Gastroesophageal sphincter (tissue), 4 donors: ENCODE data around the gene SLC46A1. TPM values are rescaled to one million over a fixed set of nuclear protein-coding genes. Genes with fewer than 3 reads are reported as not detected.

ENCODE experiments used
- ATAC-seq: fragments of 150-250 bp; one replicate; pipeline ENCODE4 v1.9.1; 2016; ENCODE audit warnings: mild to moderate bottlenecking, moderate library complexity
- H3K27ac ChIP-seq, 4 donors: fragments of 200-600 bp; sonication (generic) in 3 of 4; 1 replicate in 3 of 4; 2 replicates in 1 of 4; pipeline ENCODE4 v1.5.1; 2016 to 2019
- H3K27me3 ChIP-seq: fragments of 200-600 bp; sonication (generic); one replicate; pipeline ENCODE4 v1.5.1; 2019
- H3K36me3 ChIP-seq, 2 donors: fragments of 200-600 bp; sonication (generic); one replicate each; pipeline ENCODE4 v1.5.1; 2019; ENCODE audit warnings: control low read depth in 1 of 2
- H3K4me1 ChIP-seq, 3 donors: fragments of 200-600 bp; sonication (generic); 1 replicate in 2 of 3; 2 replicates in 1 of 3; pipeline ENCODE4 v1.5.1; 2016 to 2019; ENCODE audit warnings: control low read depth in 2 of 3
- H3K4me3 ChIP-seq, 2 donors: fragments of 200-600 bp; sonication (generic); one replicate each; pipeline ENCODE4 v1.5.1; 2019; ENCODE audit warnings: mild to moderate bottlenecking in 1 of 2, moderate library complexity in 1 of 2
- H3K9me3 ChIP-seq, 3 donors: fragments of 200-600 bp; sonication (generic); one replicate each; pipeline ENCODE4 v1.5.1; 2017 to 2019; ENCODE audit warnings: control low read depth in 2 of 3
- EP300 ChIP-seq: sonication (generic); formaldehyde crosslinking; IDR thresholded peaks from one replicate; pipeline ENCODE4 v1.6.1; 2017; ENCODE audit warnings: antibody characterized with exemption, mild to moderate bottlenecking
- POLR2A ChIP-seq, 2 donors: fragments of 450-650 bp; IDR thresholded peaks; one replicate each; pipeline ENCODE4 v1.6.1; 2017; ENCODE audit warnings: antibody characterized with exemption in 2 of 2, mild to moderate bottlenecking in 2 of 2, moderate library complexity in 1 of 2
- POLR2AphosphoS5 ChIP-seq: sonication (generic); formaldehyde crosslinking; IDR thresholded peaks from one replicate; pipeline ENCODE4 v1.6.1; 2017; ENCODE audit warnings: antibody characterized with exemption
- WGBS, 2 donors: methylation state at CpG; one replicate each; pipeline ENCODE4 v1.1.5; 2018; ENCODE audit warnings: low coverage in 1 of 2; 5-methylcytosine and 5-hydroxymethylcytosine counted together
- total RNA-seq, 4 donors: library from RNA; depleted of rRNA; stranded (reverse); fragments of >200 nt; gene quantifications; one replicate each; pipeline ENCODE4 v1.1.0, GENCODE V29; 2016
- TF ChIP-seq, protein P1 (sequence below), 4 experiments: fragments of 200-600 bp in 2 of 4; fragments of 450-650 bp in 2 of 4; sonication (generic) in 1 of 4; IDR thresholded peaks; one replicate each; pipeline ENCODE4 v1.5.1; 2017 to 2019; ENCODE audit warnings: antibody characterized with exemption in 4 of 4, mild to moderate bottlenecking in 2 of 4, moderate library complexity in 2 of 4

The SLC46A1 gene
- total RNA-seq, 4 donors from 2014 or later = 7.9 to 9.7 (median 8.4) TPM

DNA sequence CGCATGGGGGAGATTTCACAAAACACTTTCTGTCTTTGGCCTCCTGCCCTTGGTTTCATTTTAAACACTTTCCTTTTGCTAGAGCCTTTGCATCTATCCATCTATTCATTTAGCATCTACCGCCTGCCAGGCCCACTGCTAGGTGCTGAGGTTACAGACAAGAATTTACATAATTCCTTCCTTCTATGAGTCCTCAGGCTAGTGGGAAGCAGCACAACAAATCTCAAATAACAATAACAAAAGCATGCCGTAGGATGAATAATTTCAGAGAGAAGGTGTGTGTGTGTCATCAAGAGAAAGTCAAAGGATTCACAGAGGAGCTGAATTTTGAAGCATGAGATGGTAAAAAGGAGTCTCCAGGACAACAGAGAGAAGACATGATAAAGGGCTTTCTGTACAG is 6.1 kb upstream of the SLC46A1 start:
- no peaks in the 10 kb centered on the region for H3K9me3 ChIP-seq
- peaks cover 24% of the 10 kb centered on the region for H3K27me3 ChIP-seq
- TF ChIP-seq EP300 (no peak), POLR2A (IDR thresholded peaks at IDR 0.05) (no peak), POLR2AphosphoS5 (no peak)
- TF ChIP-seq, protein P1, sequence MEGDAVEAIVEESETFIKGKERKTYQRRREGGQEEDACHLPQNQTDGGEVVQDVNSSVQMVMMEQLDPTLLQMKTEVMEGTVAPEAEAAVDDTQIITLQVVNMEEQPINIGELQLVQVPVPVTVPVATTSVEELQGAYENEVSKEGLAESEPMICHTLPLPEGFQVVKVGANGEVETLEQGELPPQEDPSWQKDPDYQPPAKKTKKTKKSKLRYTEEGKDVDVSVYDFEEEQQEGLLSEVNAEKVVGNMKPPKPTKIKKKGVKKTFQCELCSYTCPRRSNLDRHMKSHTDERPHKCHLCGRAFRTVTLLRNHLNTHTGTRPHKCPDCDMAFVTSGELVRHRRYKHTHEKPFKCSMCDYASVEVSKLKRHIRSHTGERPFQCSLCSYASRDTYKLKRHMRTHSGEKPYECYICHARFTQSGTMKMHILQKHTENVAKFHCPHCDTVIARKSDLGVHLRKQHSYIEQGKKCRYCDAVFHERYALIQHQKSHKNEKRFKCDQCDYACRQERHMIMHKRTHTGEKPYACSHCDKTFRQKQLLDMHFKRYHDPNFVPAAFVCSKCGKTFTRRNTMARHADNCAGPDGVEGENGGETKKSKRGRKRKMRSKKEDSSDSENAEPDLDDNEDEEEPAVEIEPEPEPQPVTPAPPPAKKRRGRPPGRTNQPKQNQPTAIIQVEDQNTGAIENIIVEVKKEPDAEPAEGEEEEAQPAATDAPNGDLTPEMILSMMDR (IDR thresholded peaks at IDR 0.05) = no peak
- no peak overlapping the region for H3K27ac ChIP-seq
- 59 to 83% methylated on average over 2 to 3 of the region's 3 CpGs for WGBS, 2 donors
- no peaks in the 10 kb centered on the region for H3K4me1 ChIP-seq
- no peaks in the 10 kb centered on the region for H3K36me3 ChIP-seq
- H3K4me3 ChIP-seq = no peak overlapping the region
- no peak for ATAC-seq

DNA sequence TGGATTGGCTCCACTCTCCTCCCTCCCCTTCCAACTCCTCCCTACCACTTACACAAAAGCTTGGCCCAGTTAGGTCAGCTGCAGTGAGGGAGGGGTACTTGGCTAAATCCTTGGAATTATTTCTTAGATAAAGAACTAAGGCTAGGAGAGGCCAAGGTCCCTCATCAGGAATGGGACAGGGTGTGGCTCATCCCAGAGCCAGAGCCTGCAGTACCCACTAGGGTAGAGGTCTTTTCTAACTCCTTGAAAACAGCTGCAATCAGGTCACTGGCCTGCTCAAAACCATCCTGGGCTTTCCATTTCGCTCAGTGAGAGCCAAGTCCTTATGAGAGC is 1.9 kb upstream of the SLC46A1 start:
- TF ChIP-seq EP300 (no peak), POLR2A (IDR thresholded peaks at IDR 0.05) (no peak)
- H3K4me1 ChIP-seq = peaks cover 3 to 24% (median 8%) of the 10 kb centered on the region in 3 donors
- H3K4me3 ChIP-seq = no peak overlapping the region
- H3K9me3 ChIP-seq = no peaks in the 10 kb centered on the region
- H3K27me3 ChIP-seq = peaks cover 8% of the 10 kb centered on the region
- ATAC-seq = no peak
- peaks cover 0 to 6% of the 10 kb centered on the region in 2 donors for H3K36me3 ChIP-seq
- H3K27ac ChIP-seq = no peak overlapping the region
- WGBS, 2 donors = 100% methylated on average over 1 of the region's 1 CpG

DNA sequence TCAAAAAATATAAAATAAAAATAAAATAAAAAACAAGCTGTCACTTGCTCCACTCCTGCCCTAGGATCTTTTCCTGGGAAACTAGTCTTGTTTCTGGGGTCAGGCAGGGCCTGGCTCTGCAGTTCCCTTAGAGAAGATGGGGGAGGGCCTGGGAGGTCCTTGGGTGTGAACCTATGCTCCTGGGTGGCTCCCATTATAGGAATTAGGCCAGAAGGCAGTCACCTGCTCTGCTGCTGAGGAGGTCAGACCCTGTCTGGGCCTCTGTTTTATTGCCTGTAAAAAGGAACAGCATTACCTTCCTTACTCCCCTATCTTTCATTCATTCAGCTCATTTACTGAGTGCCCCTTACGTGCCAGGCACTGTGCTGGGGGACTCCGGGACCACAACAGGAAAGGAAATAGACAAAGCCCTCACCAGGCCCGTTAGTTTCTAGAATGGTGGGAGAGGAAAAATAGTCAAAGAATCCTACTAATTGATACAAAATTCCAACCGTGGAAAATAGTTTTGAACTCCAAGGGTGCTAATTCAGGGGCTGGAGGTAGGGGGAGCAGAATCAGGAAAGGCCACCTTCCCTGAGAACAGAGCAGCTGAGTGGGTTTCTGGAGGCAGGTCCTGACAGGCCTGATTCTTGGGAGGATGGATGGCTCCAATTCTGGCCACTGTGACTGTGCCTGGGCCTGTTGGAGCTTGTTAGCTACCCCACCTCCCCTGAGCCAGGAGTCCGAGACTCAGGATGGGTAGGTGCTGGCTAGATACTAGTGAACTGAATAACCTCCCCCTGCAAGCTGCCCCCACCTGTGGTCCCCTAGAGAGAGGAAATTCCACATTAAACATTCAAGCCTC is 1.3 kb upstream of the SLC46A1 start:
- no peak for ATAC-seq
- TF ChIP-seq POLR2AphosphoS5 (no peak), EP300 (no peak), POLR2A (IDR thresholded peaks at IDR 0.05) (no peak)
- TF ChIP-seq, protein P1 (IDR thresholded peaks at IDR 0.05) = no peak
- Histone ChIP-seq H3K27ac (no peak overlapping the region), H3K9me3 (no peaks in the 10 kb centered on the region), H3K36me3 (peaks cover 0 to 12% of the 10 kb centered on the region in 2 donors), H3K4me3 (no peak overlapping the region), H3K4me1 (peaks cover 3 to 24% (median 8%) of the 10 kb centered on the region in 3 donors), H3K27me3 (peaks cover 8% of the 10 kb centered on the region)
- 40 to 65% methylated on average over 1 to 5 of the region's 5 CpGs for WGBS, 2 donors

DNA sequence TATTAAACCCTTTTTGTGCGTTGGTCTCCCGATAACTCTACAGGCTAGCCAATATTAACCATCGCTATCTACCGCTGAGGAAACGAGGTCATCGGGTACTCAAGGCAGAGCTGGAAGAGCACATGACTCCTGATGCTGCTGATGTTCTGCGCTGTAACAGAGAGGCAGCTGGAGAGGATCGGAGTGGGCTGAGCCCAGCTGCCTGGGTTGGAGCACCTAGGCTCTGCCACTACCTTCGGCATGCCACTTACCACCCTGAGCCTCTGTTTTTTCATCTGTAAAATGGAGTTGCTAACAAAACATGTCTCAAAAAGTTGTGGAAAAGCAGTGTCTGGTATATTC is 432 bp upstream of the SLC46A1 start:
- Histone ChIP-seq H3K4me3 (peak overlapping the region; percentile 62 to 89), H3K27me3 (peaks cover 7% of the 10 kb centered on the region), H3K36me3 (peaks cover 0 to 21% of the 10 kb centered on the region in 2 donors), H3K9me3 (no peaks in the 10 kb centered on the region), H3K4me1 (peaks cover 3 to 24% (median 8%) of the 10 kb centered on the region in 3 donors), H3K27ac (peak overlapping the region in 3 of 4 donors; percentile 55 to 70 (median 63))
- 21 to 40% methylated on average over 1 to 7 of the region's 9 CpGs for WGBS, 2 donors
- TF ChIP-seq POLR2A (IDR thresholded peaks at IDR 0.05) = no peak
- TF ChIP-seq, protein P1 (IDR thresholded peaks at IDR 0.05) = no peak
- TF ChIP-seq POLR2AphosphoS5 = no peak
- no peak for TF ChIP-seq EP300
- ATAC-seq = peak; percentile 46

DNA sequence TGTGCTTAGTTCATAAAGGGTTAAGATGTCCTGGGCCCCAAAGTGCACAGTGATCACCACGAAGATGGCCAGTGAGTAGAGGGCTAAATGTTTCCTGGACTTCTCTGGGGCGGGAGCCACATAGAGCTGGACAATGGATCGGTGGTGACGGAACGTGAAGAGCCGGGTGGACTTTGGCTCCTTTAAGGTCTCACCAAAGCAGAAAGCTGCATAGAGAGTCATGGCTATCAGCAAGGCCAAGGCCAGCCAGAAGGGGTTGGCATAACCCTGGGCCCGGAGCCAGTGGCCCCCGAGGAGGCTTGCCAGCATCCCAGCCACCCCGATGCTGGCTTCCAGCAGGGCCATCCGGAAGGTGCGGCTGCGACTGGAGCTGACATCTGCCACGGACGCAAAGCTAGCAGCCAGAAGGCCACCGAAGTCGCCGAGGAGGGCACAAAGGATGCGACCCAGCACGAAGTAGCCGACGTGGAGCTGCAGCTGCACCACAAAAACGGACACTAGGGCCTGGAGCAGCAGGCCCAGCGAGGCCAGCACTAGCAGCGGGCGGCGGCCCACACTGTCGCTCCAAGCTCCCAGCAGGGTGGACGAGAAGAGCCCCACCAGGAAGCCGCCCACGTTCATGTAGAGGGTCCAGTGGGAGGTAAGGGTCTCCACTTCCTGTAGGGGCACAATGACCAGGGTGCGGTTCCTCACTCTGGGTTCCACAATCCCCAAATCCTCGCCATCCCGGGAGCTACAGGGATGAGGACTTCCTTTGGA is 1.0 kb downstream of the SLC46A1 start:
- Histone ChIP-seq H3K9me3 (no peaks in the 10 kb centered on the region), H3K4me3 (peak overlapping the region; percentile 62 to 89), H3K27ac (peak overlapping the region in 3 of 4 donors; percentile 38 to 70 (median 63)), H3K27me3 (no peaks in the 10 kb centered on the region), H3K36me3 (peaks cover 0 to 35% of the 10 kb centered on the region in 2 donors), H3K4me1 (peaks cover 3 to 24% (median 8%) of the 10 kb centered on the region in 3 donors)
- TF ChIP-seq EP300 = no peak
- TF ChIP-seq, protein P1 (IDR thresholded peaks at IDR 0.05) = no peak
- TF ChIP-seq POLR2A (IDR thresholded peaks at IDR 0.05) = no peak
- no peak for TF ChIP-seq POLR2AphosphoS5
- peak; percentile 12 for ATAC-seq
- 32 to 75% methylated on average over 4 to 5 of the region's 33 CpGs for WGBS, 2 donors
